ENCODE measurements around the gene ATG14.
"Not testable (repeated sequence)": the region's sequence is repeated elsewhere in the genome, so short reads cannot be mapped to it uniquely, and the experiment has no call there.

The ATG14 gene

GRCh38 chr14:55347040-55347439 lies 64.6 kb downstream of the ATG14 start:
- no peak overlapping the region for H3K4me3 ChIP-seq (ENCODE audit: low read length, poor library complexity, severe bottlenecking)
- H3K79me2 ChIP-seq (ENCODE audit: insufficient read depth, low read length) = peaks cover 78% of the 10 kb centered on the region
- no peaks in the 10 kb centered on the region for H3F3A ChIP-seq (ENCODE audit: low read depth)

DNA sequence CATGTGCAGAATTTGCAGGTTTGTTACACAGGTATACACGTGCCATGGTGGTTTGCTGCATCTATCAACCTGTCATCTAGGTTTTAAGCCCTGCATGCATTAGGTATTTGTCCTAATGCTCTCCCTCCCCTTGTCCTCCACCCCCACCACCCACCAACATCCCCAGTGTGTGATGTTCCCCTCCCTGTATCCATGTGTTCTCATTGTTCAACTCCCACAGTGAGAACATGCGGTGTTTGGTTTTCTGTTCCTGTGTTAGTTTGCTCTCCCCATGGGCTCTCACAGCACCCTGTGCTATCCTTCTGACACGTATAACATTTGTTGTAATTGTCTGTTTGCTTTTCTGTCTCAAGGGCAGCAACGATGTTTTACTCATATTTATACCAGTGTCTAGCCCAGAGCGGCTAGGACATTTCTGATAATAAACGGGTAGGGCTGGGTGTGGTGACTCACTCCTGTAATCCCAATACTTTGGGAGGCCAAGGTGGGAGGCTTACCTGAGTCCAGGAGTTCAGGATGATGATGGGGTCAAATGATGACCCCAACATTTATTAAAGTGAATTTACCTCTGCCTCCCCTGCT lies 67.0 kb downstream of the ATG14 start:
- not testable (repeated sequence) for H2AFZ ChIP-seq (ENCODE audit: low read length)
- peaks cover 63% of the 10 kb centered on the region for H4K20me1 ChIP-seq (ENCODE audit: insufficient read depth, low read length, poor library complexity, severe bottlenecking)

More at GRCh38 chr14:55347040-55347439, 64.6 kb downstream of the ATG14 start:
- no peaks in the 10 kb centered on the region for H3K27me3 ChIP-seq (ENCODE audit: insufficient read depth, low read length, poor library complexity, severe bottlenecking)
- no peaks in the 10 kb centered on the region for H3K4me1 ChIP-seq (ENCODE audit: insufficient read depth, low read length, poor library complexity, severe bottlenecking)
- no peak overlapping the region for H3K4me2 ChIP-seq (ENCODE audit: low read depth, low read length, poor library complexity, severe bottlenecking)
- H4K20me1 ChIP-seq (ENCODE audit: insufficient read depth, low read length, poor library complexity, severe bottlenecking) = peaks cover 40% of the 10 kb centered on the region
- H3K9ac ChIP-seq (ENCODE audit: low read depth, low read length, poor library complexity, severe bottlenecking) = no peak overlapping the region
- H3K36me3 ChIP-seq (ENCODE audit: insufficient read depth, low read length) = peaks cover 19% of the 10 kb centered on the region; the same call in 1 of the 2 replicates
- TF ChIP-seq, protein P1, sequence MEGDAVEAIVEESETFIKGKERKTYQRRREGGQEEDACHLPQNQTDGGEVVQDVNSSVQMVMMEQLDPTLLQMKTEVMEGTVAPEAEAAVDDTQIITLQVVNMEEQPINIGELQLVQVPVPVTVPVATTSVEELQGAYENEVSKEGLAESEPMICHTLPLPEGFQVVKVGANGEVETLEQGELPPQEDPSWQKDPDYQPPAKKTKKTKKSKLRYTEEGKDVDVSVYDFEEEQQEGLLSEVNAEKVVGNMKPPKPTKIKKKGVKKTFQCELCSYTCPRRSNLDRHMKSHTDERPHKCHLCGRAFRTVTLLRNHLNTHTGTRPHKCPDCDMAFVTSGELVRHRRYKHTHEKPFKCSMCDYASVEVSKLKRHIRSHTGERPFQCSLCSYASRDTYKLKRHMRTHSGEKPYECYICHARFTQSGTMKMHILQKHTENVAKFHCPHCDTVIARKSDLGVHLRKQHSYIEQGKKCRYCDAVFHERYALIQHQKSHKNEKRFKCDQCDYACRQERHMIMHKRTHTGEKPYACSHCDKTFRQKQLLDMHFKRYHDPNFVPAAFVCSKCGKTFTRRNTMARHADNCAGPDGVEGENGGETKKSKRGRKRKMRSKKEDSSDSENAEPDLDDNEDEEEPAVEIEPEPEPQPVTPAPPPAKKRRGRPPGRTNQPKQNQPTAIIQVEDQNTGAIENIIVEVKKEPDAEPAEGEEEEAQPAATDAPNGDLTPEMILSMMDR (conservative IDR thresholded peaks at IDR 0.05; ENCODE audit: low read length) = no peak
- no peak for TF ChIP-seq EZH2phosphoT487 (IDR thresholded peaks at IDR 0.05; ENCODE audit: borderline replicate concordance)
- no peaks in the 10 kb centered on the region for H3K9me2 ChIP-seq (replicated peaks; ENCODE audit: low read depth, low read length)
- no peaks in the 10 kb centered on the region for H3K9me3 ChIP-seq (ENCODE audit: insufficient read depth, low read depth, low read length)
- H2AFZ ChIP-seq (ENCODE audit: low read length) = no peak overlapping the region

DNA sequence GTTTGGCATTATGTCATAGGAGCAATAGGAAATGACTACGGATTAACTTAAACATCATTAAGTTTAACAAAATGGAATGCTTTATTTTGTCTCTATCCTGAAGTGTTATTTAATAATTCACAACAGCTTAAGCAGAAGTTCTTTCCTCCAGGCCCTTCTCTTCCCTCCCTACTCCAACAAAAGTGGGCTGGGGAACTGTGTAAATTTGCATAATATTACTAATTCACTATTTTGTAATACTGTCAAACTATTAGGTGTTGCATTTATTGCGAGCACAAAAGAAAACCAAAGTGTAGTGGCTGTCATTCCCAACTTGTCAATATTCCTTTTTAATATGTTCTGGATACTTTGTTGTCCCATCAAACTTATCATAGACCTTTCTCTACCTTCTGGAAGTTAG lies 69.8 kb downstream of the ATG14 start:
- Histone ChIP-seq H2AFZ (ENCODE audit: low read length) (no peak overlapping the region), H3F3A (ENCODE audit: low read depth) (no peaks in the 10 kb centered on the region), H3K36me3 (ENCODE audit: insufficient read depth, low read length) (no peaks in the 10 kb centered on the region), H3K27me3 (ENCODE audit: insufficient read depth, low read length, poor library complexity, severe bottlenecking) (no peaks in the 10 kb centered on the region), H3K9ac (ENCODE audit: low read depth, low read length, poor library complexity, severe bottlenecking) (no peak overlapping the region), H4K20me1 (ENCODE audit: insufficient read depth, low read length, poor library complexity, severe bottlenecking) (peaks cover 58% of the 10 kb centered on the region), H3K4me3 (ENCODE audit: low read length, poor library complexity, severe bottlenecking) (no peak overlapping the region), H3K4me1 (ENCODE audit: insufficient read depth, low read length, poor library complexity, severe bottlenecking) (peaks cover 30% of the 10 kb centered on the region), H3K9me3 (ENCODE audit: insufficient read depth, low read depth, low read length) (no peaks in the 10 kb centered on the region), H3K9me2 (replicated peaks; ENCODE audit: low read depth, low read length) (no peaks in the 10 kb centered on the region), H3K4me2 (ENCODE audit: low read depth, low read length, poor library complexity, severe bottlenecking) (no peak overlapping the region), H3K79me2 (ENCODE audit: insufficient read depth, low read length) (peaks cover 96% of the 10 kb centered on the region)
- no peak for TF ChIP-seq EZH2phosphoT487 (IDR thresholded peaks at IDR 0.05; ENCODE audit: borderline replicate concordance)
- TF ChIP-seq, protein P1 (conservative IDR thresholded peaks at IDR 0.05; ENCODE audit: low read length) = no peak

More for the DNA sequence above, 67.0 kb downstream of the ATG14 start:
- not testable (repeated sequence) for H3K27me3 ChIP-seq (ENCODE audit: insufficient read depth, low read length, poor library complexity, severe bottlenecking); H3K9ac ChIP-seq (ENCODE audit: low read depth, low read length, poor library complexity, severe bottlenecking); H3K9me3 ChIP-seq (ENCODE audit: insufficient read depth, low read depth, low read length); H3F3A ChIP-seq (ENCODE audit: low read depth); H3K4me2 ChIP-seq (ENCODE audit: low read depth, low read length, poor library complexity, severe bottlenecking); H3K9me2 ChIP-seq (replicated peaks; ENCODE audit: low read depth, low read length); H3K36me3 ChIP-seq (ENCODE audit: insufficient read depth, low read length); H3K4me3 ChIP-seq (ENCODE audit: low read length, poor library complexity, severe bottlenecking)
- peaks cover 98% of the 10 kb centered on the region for H3K79me2 ChIP-seq (ENCODE audit: insufficient read depth, low read length)
- H3K4me1 ChIP-seq (ENCODE audit: insufficient read depth, low read length, poor library complexity, severe bottlenecking) = peaks cover 17% of the 10 kb centered on the region

DNA sequence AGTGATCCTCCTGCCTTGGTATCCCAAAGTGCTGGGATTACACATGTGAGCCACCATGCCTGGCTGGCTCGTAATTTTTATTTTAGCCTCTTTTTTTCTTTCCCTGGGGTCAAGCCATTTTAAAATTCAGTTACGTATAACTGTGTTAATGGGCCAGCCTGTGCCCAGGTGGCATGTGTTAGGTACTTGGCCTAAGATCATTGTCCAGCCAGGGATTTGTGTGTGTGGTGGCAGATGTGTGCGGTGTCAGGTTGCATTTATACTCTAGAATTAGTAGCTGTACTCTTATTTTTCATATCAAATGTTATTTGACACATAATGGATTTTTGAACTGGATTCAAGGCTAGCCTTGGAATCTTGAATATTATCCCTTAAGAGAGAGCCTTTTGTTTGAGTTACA lies 71.1 kb downstream of the ATG14 start:
- H3K4me3 ChIP-seq (ENCODE audit: low read length, poor library complexity, severe bottlenecking) = no peak overlapping the region
- no peak overlapping the region for H3K9ac ChIP-seq (ENCODE audit: low read depth, low read length, poor library complexity, severe bottlenecking)
- H2AFZ ChIP-seq (ENCODE audit: low read length) = no peak overlapping the region
- H3K4me1 ChIP-seq (ENCODE audit: insufficient read depth, low read length, poor library complexity, severe bottlenecking) = peaks cover 41% of the 10 kb centered on the region
- H3K9me3 ChIP-seq (ENCODE audit: insufficient read depth, low read depth, low read length) = no peaks in the 10 kb centered on the region
- TF ChIP-seq, protein P1 (conservative IDR thresholded peaks at IDR 0.05; ENCODE audit: low read length) = no peak
- peaks cover 96% of the 10 kb centered on the region for H3K79me2 ChIP-seq (ENCODE audit: insufficient read depth, low read length)
- H3F3A ChIP-seq (ENCODE audit: low read depth) = no peaks in the 10 kb centered on the region
- no peaks in the 10 kb centered on the region for H3K27me3 ChIP-seq (ENCODE audit: insufficient read depth, low read length, poor library complexity, severe bottlenecking)
- H3K9me2 ChIP-seq (replicated peaks; ENCODE audit: low read depth, low read length) = no peaks in the 10 kb centered on the region
- peaks cover 70% of the 10 kb centered on the region for H4K20me1 ChIP-seq (ENCODE audit: insufficient read depth, low read length, poor library complexity, severe bottlenecking)
- no peaks in the 10 kb centered on the region for H3K36me3 ChIP-seq (ENCODE audit: insufficient read depth, low read length)
- H3K4me2 ChIP-seq (ENCODE audit: low read depth, low read length, poor library complexity, severe bottlenecking) = no peak overlapping the region
